Neural progenitor cell (in vitro differentiated cells): Measurements from ENCODE around the gene CCDC33.

Experiments
- EZH2phosphoT487 ChIP-seq: fragments of 200-600 bp; sonication (generic); IDR thresholded peaks from 2 replicates; pipeline ENCODE4 v1.6.1; 2017; ENCODE audit warnings: antibody characterized with exemption
- TF ChIP-seq, protein P1 (sequence below): fragments of 200-600 bp; sonication (generic); IDR thresholded peaks from 2 replicates; pipeline ENCODE4 v1.5.1; 2017; ENCODE audit warnings: antibody characterized with exemption, mild to moderate bottlenecking

DNA sequence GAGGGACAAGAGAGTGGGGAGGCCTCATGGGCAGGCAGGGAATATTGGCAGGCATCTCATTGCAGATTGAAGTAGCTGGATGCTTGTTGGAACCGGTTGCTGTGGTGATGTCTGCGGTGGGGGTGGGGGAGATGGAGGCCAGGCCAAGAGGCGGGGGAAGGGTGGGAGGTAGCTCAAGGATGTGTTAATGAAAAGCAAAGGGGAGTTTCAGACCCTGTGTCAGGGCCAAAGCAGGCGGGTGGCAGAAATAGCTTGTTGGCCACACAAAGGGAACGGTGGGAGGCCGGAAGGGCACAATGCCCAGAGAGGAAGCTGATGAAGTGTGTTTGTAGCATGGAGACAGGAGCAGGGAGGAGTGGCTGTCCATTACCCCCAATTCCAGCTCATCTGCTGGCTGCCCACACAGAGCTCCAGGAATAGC lies 28.0 kb downstream of the CCDC33 start:
- TF ChIP-seq, protein P1, sequence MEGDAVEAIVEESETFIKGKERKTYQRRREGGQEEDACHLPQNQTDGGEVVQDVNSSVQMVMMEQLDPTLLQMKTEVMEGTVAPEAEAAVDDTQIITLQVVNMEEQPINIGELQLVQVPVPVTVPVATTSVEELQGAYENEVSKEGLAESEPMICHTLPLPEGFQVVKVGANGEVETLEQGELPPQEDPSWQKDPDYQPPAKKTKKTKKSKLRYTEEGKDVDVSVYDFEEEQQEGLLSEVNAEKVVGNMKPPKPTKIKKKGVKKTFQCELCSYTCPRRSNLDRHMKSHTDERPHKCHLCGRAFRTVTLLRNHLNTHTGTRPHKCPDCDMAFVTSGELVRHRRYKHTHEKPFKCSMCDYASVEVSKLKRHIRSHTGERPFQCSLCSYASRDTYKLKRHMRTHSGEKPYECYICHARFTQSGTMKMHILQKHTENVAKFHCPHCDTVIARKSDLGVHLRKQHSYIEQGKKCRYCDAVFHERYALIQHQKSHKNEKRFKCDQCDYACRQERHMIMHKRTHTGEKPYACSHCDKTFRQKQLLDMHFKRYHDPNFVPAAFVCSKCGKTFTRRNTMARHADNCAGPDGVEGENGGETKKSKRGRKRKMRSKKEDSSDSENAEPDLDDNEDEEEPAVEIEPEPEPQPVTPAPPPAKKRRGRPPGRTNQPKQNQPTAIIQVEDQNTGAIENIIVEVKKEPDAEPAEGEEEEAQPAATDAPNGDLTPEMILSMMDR, result no peak
- TF ChIP-seq EZH2phosphoT487, result no peak
